ENCODE measurements around the gene LEMD2. TPM values are rescaled to one million over a fixed set of nuclear protein-coding genes. Genes with fewer than 3 reads are reported as not detected.

The LEMD2 gene
- total RNA-seq, 4 donors from 2014 or later = 31.0 to 83.3 (median 37.6) TPM

GRCh38 chr6:33817489-33817888, 28.6 kb upstream of the LEMD2 start:
- intact Hi-C loops (cut with DNase I; ENCODE audit: low total_unique reads) = no loop called here
- no peak overlapping the region for H3K27ac ChIP-seq
- H3K4me1 ChIP-seq = no peaks in the 10 kb centered on the region

GRCh38 chr6:33816911-33817310, 28.0 kb upstream of the LEMD2 start:
- TF ChIP-seq CTCF (IDR thresholded peaks at IDR 0.05) = no peak
- no peak for TF ChIP-seq POLR2A (IDR thresholded peaks at IDR 0.05)

More at GRCh38 chr6:33817489-33817888, 28.6 kb upstream of the LEMD2 start:
- no peak for TF ChIP-seq POLR2A (IDR thresholded peaks at IDR 0.05)
- no peak for TF ChIP-seq CTCF (IDR thresholded peaks at IDR 0.05)
- Histone ChIP-seq H3K9me3 (no peaks in the 10 kb centered on the region), H3K36me3 (no peaks in the 10 kb centered on the region), H3K4me3 (no peak overlapping the region), H3K27me3 (peaks cover 0 to 6% of the 10 kb centered on the region in 2 donors)
- no peak for DNase-seq

GRCh38 chr6:33815854-33816253, 26.9 kb upstream of the LEMD2 start:
- Histone ChIP-seq H3K9me3 (no peaks in the 10 kb centered on the region), H3K36me3 (no peaks in the 10 kb centered on the region), H3K27me3 (peaks cover 0 to 6% of the 10 kb centered on the region in 2 donors), H3K4me1 (no peaks in the 10 kb centered on the region), H3K27ac (no peak overlapping the region), H3K4me3 (no peak overlapping the region)
- TF ChIP-seq POLR2A (IDR thresholded peaks at IDR 0.05) (no peak), CTCF (IDR thresholded peaks at IDR 0.05) (no peak)
- intact Hi-C loops (cut with DNase I; ENCODE audit: low total_unique reads) = no loop called here
- no peak for DNase-seq

More at GRCh38 chr6:33816911-33817310, 28.0 kb upstream of the LEMD2 start:
- H3K9me3 ChIP-seq = no peaks in the 10 kb centered on the region
- no peak overlapping the region for H3K27ac ChIP-seq
- intact Hi-C loops (cut with DNase I; ENCODE audit: low total_unique reads) = no loop called here
- H3K4me1 ChIP-seq = no peaks in the 10 kb centered on the region
- DNase-seq = no peak
- peaks cover 0 to 6% of the 10 kb centered on the region in 2 donors for H3K27me3 ChIP-seq
- no peaks in the 10 kb centered on the region for H3K36me3 ChIP-seq
- H3K4me3 ChIP-seq = no peak overlapping the region

GRCh38 chr6:33813990-33814985, 25.4 kb upstream of the LEMD2 start:
- H3K4me1 ChIP-seq = no peaks in the 10 kb centered on the region
- no peaks in the 10 kb centered on the region for H3K36me3 ChIP-seq
- no peak for DNase-seq
- H3K4me3 ChIP-seq = no peak overlapping the region
- peaks cover 0 to 6% of the 10 kb centered on the region in 2 donors for H3K27me3 ChIP-seq
- no peak overlapping the region for H3K27ac ChIP-seq
- TF ChIP-seq CTCF (IDR thresholded peaks at IDR 0.05) (no peak), POLR2A (IDR thresholded peaks at IDR 0.05) (no peak)
- no peaks in the 10 kb centered on the region for H3K9me3 ChIP-seq
- intact Hi-C loops (cut with DNase I; ENCODE audit: low total_unique reads) = no loop called here

DNA sequence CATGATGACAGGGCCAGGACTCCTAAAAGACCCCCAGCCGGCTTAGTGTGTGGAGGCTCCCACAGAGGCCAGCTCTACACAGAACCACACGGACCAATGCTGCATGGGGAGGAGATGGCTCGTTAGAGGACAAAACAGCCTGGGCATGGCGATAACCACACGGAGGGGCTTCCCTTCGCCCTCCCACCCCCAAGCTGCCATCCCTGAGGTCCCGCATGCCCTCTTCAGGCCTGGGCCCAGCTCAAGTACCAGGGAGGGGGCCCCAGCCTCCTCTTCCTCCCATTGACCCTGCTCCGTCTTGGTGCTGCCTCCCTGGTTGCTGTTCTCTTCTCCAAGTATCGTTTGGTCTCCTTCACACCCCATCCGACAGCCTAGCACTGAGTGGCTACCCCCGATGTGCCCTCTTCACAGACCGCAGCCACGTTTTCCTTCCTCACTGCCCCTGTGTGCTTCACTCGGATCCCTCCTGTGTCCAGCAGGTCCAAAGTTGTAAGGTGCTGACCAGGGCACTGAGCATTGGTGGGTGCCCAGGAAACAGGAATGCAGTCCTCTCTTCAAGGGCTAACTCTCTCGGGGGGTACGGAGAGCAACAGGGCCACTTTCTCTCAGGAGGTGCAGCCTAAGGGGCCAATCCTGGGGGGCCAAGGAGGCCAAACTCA, 24.4 kb upstream of the LEMD2 start:
- TF ChIP-seq POLR2A (IDR thresholded peaks at IDR 0.05) (no peak), CTCF (IDR thresholded peaks at IDR 0.05) (no peak)
- H3K27ac ChIP-seq = no peak overlapping the region
- no peak for DNase-seq
- peaks cover 0 to 6% of the 10 kb centered on the region in 2 donors for H3K27me3 ChIP-seq
- intact Hi-C loops (cut with DNase I; ENCODE audit: low total_unique reads) = no loop called here
- no peaks in the 10 kb centered on the region for H3K9me3 ChIP-seq
- H3K4me1 ChIP-seq = no peaks in the 10 kb centered on the region
- no peak overlapping the region for H3K4me3 ChIP-seq
- no peaks in the 10 kb centered on the region for H3K36me3 ChIP-seq
